Measurements from ENCODE around the gene HSD17B10.

GRCh38 chrX:53458082-53458481 is 23.9 kb upstream of the HSD17B10 start:
- TF ChIP-seq CTCF (IDR thresholded peaks at IDR 0.05) (no peak), FOXP4 (CRISPR knock-in tag; IDR thresholded peaks at IDR 0.05) (no peak), TEAD1 (CRISPR knock-in tag; IDR thresholded peaks at IDR 0.05) (no peak)
